GM21515 (cell line): ENCODE data around the gene TFB2M.
A peak's percentile ranks its signal among the peaks of the same experiment; 100 is the strongest.
"Not testable (repeated sequence)": the region's sequence is repeated elsewhere in the genome, so short reads cannot be mapped to it uniquely, and the experiment has no call there.

ENCODE experiments used
- ATAC-seq: cut with Tn5 transposase; IDR thresholded peaks from one replicate; pipeline ENCODE4 v1.9.1; 2021; ENCODE audit not compliant: unreplicated experiment

The TFB2M gene

GRCh38 chr1:246566128-246566812, at the start of gene TFB2M, which contains the start of gene CNST:
Gene TFB2M (minus strand): TSS chr1:246566261. CDS start chr1:246566138, 123 bp downstream.
Gene CNST (plus strand): TSS chr1:246566456. CDS start chr1:246591563, 25,107 bp downstream.
- ATAC-seq = peak; percentile 93

- no peak for ATAC-seq
These were observed 47.2 kb upstream of the TFB2M start for GRCh38 chr1:246613096-246613758.

GRCh38 chr1:246609632-246610031, 43.6 kb upstream of the TFB2M start:
- ATAC-seq = no peak

GRCh38 chr1:246608616-246609376, 42.7 kb upstream of the TFB2M start:
- ATAC-seq = no peak

- no peak for ATAC-seq
These were observed 41.4 kb upstream of the TFB2M start for GRCh38 chr1:246607462-246607861.

GRCh38 chr1:246605231-246605630, 39.2 kb upstream of the TFB2M start:
- not testable (repeated sequence) for ATAC-seq

- no peak for ATAC-seq
These were observed 36.1 kb upstream of the TFB2M start for GRCh38 chr1:246602194-246602593.

- no peak for ATAC-seq
These were observed 34.5 kb upstream of the TFB2M start for GRCh38 chr1:246600579-246600978.

GRCh38 chr1:246599315-246599714, 33.3 kb upstream of the TFB2M start:
- no peak for ATAC-seq

GRCh38 chr1:246597971-246598370, 31.9 kb upstream of the TFB2M start:
- ATAC-seq = no peak

- no peak for ATAC-seq
These were observed 31.3 kb upstream of the TFB2M start for GRCh38 chr1:246597340-246597739.

GRCh38 chr1:246595146-246595545, 29.1 kb upstream of the TFB2M start:
- ATAC-seq = no peak

- ATAC-seq = no peak
These were observed 26.6 kb upstream of the TFB2M start for GRCh38 chr1:246592695-246593094.

- ATAC-seq = no peak
These were observed 25.9 kb upstream of the TFB2M start for GRCh38 chr1:246591958-246592357.

GRCh38 chr1:246591504-246591903, 25.4 kb upstream of the TFB2M start:
- peak; percentile 91 for ATAC-seq

GRCh38 chr1:246591047-246591446, 25.0 kb upstream of the TFB2M start:
- ATAC-seq = peak; percentile 44

- ATAC-seq = not testable (repeated sequence)
These were observed 23.9 kb upstream of the TFB2M start for GRCh38 chr1:246589919-246590318.

GRCh38 chr1:246588159-246588721, 22.2 kb upstream of the TFB2M start:
- no peak for ATAC-seq

- ATAC-seq = no peak
These were observed 21.5 kb upstream of the TFB2M start for GRCh38 chr1:246587606-246588005.

GRCh38 chr1:246587032-246587431, 21.0 kb upstream of the TFB2M start:
- no peak for ATAC-seq

GRCh38 chr1:246583448-246584185, 17.6 kb upstream of the TFB2M start:
- ATAC-seq = no peak
